GM19351 (cell line): ENCODE results near the gene SECTM1.
"Not testable (repeated sequence)": the region's sequence is repeated elsewhere in the genome, so short reads cannot be mapped to it uniquely, and the experiment has no call there.

ENCODE experiments used
- ATAC-seq: cut with Tn5 transposase; IDR thresholded peaks from one replicate; pipeline ENCODE4 v1.9.1; 2021; ENCODE audit warnings: mild to moderate bottlenecking, moderate library complexity; ENCODE audit not compliant: unreplicated experiment

Gene SECTM1

GRCh38 chr17:82370471-82371332 is 37.1 kb upstream of the SECTM1 start:
- ATAC-seq: no peak

- ATAC-seq: no peak
Observed at GRCh38 chr17:82369211-82369610, 35.6 kb upstream of the SECTM1 start.

GRCh38 chr17:82367724-82368524 is 34.4 kb upstream of the SECTM1 start:
- no peak for ATAC-seq

- no peak for ATAC-seq
Observed at GRCh38 chr17:82366749-82367148, 33.2 kb upstream of the SECTM1 start.

GRCh38 chr17:82365606-82366295 is 32.2 kb upstream of the SECTM1 start:
- no peak for ATAC-seq

GRCh38 chr17:82361885-82362633 is 28.5 kb upstream of the SECTM1 start:
- ATAC-seq: no peak

GRCh38 chr17:82359451-82360074 is 26.0 kb upstream of the SECTM1 start:
- ATAC-seq: not testable (repeated sequence)

GRCh38 chr17:82358465-82359350 is 25.1 kb upstream of the SECTM1 start, which contains the start of gene TEX19:
TEX19 (plus strand) TSS chr17:82359247; CDS start chr17:82362151, 2,904 bp downstream.
- ATAC-seq: no peak

GRCh38 chr17:82357394-82357793 is 23.8 kb upstream of the SECTM1 start:
- no peak for ATAC-seq

- ATAC-seq: no peak
Observed at GRCh38 chr17:82356845-82357355, 23.3 kb upstream of the SECTM1 start.

- ATAC-seq: no peak
Observed at GRCh38 chr17:82355770-82356427, 22.3 kb upstream of the SECTM1 start.

GRCh38 chr17:82354804-82355308 is 21.3 kb upstream of the SECTM1 start:
- ATAC-seq: no peak

GRCh38 chr17:82353484-82353883 is 19.9 kb upstream of the SECTM1 start:
- ATAC-seq: no peak

- no peak for ATAC-seq
Observed at GRCh38 chr17:82351713-82352488, 18.3 kb upstream of the SECTM1 start.

GRCh38 chr17:82351254-82351712 is 17.7 kb upstream of the SECTM1 start:
- no peak for ATAC-seq

- ATAC-seq: no peak
Observed at GRCh38 chr17:82350182-82351030, 16.8 kb upstream of the SECTM1 start.
